ENCODE results near the gene ASIC3.
"Not testable (repeated sequence)": the region's sequence is repeated elsewhere in the genome, so short reads cannot be mapped to it uniquely, and the experiment has no call there.

Gene ASIC3

DNA sequence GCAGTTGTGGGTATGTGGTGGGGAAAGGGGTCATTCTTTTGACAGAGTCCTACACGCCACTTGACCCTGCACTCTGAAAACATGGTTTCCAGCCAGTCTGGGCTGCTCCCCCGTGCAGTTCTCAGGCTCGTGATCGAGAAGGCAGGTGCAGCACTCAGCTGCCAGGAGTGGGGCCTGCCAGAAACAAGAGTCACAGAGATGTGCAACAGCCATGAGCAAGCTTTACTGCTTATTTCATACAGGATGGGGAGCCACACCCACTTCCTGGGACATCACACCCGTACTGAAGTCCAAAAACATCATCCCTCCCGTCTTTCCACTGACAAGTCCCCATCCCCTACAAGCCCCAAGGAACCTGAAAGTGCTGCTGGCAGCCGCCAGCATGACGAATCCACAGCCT, 33.4 kb upstream of the ASIC3 start:
- DNase-seq, result no peak

DNA sequence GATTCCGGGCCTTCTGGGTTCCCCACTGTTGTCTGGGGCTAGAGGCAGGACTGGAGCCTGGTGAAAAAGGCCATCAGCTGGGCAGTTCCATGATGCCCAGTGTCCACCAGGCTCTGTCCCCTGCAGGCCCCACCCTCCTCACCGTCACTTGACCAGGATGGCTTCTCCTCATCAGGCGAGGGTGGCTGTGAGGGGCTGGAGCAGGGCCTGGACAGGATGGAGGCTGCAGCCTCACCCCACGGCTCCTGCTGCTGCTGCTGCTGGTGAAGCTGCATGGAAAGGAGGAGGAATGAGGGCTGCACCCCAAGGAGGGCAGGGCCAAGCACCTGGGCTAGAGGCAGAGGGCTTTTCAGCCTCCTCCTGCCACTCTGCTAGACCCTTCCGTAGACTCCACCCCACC, 32.4 kb upstream of the ASIC3 start:
- DNase-seq, result no peak

DNA sequence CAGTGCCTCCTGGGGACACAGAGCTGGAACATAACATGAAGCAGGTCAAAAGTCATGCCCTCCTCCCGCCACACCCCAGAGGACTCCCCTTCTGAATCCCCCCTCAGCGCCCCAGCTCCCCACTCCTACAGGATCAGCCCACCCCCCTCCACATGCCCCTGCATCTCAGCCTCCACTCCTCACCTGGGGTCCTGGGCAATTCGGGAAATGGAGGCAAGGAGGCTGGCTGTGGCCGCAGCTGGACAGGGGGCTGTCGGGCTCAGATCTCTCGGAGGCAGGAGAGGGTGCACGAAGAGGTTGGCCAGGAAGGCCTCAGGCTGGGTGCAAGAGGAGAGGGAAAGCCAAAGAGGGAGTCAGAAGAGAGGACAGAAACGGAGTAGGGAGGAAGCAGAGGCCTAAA, 31.8 kb upstream of the ASIC3 start:
- no peak for DNase-seq

DNA sequence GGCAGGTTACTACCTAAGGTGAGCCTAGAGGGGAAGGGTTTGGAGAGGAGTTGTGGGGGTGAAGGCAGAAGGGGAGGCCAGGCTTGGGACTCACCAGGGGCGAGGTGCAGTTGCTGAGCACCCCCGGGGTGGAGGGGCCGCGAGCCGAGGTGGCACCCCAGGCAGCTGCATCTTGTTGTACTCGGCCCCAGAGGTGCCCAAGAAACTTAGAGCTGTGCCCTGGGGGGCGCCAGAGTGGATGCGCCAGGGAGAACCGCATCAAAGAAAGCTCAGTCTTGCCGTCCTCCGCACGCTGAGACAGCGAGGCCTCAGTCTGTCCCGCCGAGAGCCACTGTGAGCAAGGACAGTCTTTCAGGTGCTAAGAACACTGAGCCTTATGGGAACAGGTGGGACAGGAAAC, 31.4 kb upstream of the ASIC3 start:
- DNase-seq, result no peak

DNA sequence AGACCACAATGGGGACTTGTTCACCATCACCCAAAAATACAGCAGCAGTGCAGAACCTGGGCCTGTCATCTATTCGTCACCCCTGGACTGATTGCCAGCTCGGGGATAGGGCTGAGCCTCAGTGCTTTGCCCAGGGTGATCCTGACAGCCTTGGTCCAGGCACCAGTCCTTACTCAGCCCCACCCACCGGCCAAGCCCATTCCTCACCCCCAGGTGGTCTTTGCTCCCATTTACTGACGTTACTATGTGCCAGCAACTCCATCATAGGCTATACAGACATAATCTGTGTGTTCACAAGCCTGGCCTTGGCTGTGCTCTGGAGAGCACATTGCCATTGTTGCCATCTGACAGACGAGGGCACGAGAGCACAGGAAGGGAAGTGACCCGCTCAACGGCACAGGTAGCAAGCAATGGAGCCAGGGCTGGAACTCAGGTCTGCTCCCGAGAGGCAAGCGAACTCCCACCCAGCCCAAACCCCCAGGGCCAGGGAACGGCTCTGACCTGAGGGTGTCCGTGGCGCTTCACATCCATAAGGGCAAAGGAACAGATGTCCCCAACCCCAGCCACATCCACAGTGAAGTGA, 30.9 kb upstream of the ASIC3 start:
- DNase-seq, result no peak

DNA sequence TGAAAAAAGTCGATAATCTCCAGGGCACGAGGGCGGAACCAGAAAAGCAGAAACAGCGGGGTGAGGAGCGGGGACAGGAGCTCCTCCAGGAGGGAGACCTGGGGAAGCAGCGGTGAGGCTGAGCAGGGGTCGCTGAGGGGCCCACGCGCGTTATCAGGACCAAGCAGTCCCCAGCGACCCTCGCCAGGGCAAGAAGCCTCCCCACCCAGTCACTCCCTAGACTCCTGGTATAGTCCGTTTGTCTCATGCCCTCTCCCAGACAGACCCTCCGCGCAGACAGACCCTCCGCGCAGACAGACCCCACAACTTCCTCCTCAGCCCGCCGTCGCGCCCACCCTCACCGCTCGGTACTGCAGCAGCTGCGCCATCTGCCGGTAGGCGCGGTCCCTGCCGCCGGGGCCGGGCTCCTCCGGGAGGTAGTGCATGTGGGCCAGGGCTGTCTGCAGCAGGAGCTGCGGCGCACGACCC, 30.3 kb upstream of the ASIC3 start:
- peak; percentile 59 for DNase-seq

DNA sequence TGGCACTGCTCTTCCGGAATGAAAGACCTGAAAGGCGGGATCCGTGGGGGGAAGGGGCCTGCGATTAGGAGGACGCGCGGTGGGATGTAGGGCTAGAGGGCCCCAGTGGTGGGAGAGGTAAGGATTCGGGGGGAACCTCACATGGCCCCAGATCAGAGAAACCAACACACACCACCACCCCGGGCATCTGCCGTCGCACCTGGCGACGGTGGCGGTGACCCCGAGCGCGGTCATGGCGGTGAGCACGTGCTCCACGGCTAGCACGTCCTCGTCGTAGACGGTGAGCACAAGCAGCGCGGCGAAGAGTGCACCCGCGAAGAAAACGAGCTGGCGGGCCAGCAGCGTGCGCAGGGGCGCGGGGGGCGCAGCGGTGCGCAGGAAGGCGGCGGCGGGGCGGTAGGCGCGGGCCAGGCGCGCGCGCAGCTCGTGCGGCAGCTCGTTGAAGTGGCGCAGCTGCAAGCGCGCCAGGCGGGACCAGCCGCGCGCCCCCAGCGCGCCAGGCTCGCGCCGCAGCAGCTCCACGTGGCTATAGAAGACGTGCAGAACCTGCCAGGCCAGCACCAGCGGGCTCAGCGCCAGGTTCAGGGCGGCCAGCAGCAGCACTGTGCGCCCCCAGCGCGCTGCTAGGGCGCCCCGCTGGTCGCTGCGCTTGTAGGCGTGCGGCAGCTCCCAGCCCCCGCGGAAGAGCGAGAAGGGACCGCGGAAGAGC, 29.8 kb upstream of the ASIC3 start:
- DNase-seq, result no peak

DNA sequence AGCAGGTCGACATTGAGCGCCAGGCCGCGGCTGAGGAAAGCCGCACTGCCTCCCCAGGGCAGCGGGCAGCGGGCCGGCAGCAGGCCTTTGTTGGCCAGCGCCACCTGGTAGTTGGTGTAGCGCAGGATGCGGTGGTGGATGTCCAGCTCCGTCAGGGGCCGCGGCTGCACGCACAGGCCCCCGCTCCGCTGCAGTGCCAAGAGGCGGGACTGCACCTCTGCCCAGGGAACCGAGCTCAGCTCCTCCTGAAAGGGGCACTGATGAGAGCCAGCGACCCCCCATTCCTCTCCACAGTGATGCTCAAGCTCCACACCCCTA, 29.2 kb upstream of the ASIC3 start:
- DNase-seq, result no peak

DNA sequence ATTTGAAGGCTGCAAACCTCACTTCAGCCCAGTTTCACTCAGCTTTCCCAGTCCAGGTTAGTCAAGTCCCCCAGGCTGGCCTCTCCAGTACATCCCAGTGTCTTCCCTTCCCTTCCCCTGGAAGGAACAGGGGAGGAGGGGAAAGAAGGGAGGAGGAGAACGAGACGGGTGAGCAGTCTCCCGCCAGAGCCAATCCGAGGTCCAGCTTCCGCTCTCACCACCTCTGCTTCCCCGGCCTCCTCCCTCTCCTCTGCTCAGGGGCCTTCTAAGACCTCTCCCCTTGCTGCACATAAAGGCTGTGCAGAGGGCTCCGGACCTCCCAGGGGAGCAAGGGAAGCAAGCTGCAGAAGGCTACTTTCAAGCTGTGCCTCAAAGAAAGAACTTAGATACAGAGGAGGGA, 28.1 kb upstream of the ASIC3 start:
- no peak for DNase-seq

DNA sequence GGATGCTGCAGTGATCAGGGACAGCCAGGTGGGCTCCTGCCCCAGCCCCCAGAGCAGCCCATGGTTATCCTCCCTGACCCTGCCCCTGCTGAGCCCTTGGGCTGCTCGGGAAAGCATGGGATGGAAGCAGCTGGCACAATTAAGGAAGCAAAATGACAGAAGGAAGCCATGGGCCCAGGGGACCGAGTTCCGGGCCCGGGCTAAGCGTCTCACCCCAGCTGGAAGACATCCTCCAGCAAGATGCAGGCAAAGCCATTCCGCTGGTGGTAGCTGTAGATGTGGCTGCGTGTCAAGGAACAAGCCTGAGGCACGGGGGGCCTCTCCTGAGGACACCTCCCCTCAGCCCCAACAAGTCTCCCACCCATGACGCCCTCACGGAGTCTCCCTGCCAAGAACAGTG, 25.1 kb upstream of the ASIC3 start:
- DNase-seq, result no peak

DNA sequence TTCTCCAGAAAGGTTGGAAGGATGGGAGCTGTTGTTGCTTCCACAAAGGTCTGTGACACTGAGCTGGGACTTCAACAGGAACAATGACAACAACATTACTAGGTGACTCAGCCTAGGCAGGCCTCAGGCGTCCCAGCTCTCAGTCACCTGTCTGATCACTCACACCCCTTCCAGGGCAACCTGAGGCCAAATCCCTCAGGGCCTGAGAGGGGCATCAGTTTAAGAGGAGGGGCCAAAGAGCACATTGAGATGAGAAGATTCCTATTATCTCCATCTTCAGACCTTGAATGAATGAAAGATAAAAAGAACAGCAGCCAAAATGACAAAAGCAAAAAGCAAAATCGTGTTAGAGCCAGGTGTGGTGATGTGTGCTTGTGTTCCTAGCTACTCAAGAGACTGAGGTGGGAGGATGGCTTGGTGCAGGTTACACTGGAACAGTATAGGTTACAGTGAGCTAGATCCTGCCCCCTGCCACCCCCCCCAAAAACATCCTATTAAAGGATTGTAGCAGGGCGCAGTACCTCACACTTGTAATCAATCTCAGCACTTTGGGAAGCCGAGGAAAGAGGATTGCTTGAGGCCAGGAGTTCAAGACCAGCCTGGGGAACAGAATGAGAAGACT, 23.8 kb upstream of the ASIC3 start, which contains the start of gene ATG9B:
TSS of gene ATG9B (minus strand) at position 60 of the 622 bp plus-strand sequence. CDS start 71 bp downstream, outside the sequence.
- DNase-seq, result no peak

DNA sequence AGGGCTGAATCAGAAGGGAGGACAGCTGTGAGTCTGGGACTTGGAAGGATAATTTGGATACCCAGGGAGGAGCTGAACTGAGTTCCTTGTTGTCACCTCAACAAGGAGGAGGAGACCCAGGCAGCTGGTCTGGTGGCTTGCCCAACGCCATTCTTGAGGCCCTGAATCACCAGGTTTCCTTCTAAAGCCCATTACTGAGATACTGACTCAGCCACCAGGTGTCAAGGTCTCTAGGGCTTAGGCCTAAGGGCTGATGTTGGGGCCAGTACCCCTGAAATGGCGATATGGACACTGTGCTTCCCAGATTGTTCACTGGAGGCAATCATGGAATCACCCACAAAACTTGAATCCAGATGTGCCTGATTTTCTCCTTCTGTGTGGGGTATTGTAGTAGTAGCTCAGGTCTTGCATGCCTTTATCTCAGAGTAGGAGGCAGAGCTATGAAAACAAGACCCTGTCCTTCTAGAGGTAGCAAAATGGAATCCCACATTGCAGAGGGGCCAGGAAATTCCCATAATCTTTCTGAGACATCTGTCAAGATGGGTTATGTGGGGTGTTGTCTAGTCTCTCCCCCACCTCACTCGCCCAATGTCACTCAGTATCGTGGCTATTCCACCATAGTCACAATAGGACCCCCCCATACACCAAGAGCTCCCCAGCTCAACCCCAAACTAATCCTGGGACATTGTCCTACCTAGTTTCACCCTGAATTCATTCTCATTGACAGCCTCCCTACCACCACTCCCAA, 22.2 kb upstream of the ASIC3 start:
- no peak for DNase-seq

DNA sequence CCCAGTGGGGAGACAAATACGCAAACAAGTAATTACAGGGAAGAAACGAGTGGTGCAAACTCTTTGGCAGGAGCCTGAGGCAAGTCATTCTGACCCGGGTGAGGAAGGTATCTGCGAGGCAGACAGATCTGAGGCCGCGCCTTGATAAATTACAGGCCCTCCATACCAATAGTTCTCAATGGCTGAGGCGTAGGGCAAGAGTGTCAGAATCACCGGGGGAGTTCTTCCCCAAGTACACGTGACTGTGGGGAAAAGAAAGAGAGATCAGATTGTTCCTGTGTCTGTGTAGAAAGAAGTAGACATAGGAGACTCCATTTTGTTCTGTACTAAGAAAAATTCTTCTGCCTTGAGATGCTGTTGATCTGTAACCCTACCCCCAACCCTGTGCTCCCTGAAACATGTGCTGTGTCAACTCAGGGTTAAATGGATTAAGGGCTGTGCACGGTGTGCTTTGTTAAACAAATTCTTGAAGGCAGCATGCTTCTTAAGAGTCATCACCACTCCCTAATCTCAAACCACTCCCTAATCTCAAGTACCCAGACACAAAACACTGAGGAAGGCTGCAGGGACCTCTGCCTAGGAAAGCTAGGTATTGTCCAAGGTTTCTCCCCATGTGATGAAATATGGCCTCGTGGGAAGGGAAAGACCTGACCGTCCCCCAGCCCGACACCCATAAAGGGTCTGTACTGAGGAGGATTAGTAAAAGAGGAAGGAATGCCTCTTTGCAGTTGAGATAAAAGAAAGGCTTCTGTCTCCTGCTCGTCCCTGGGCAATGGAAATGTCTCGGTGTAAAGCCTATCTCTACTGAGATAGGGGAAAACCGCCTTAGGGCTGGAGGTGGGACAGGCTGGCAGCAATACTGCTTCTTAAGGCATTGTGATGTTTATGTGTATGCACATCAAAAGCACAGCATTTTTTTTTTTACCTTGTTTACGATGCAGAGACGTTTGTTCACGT, 21.3 kb upstream of the ASIC3 start:
- DNase-seq, result not testable (repeated sequence)

DNA sequence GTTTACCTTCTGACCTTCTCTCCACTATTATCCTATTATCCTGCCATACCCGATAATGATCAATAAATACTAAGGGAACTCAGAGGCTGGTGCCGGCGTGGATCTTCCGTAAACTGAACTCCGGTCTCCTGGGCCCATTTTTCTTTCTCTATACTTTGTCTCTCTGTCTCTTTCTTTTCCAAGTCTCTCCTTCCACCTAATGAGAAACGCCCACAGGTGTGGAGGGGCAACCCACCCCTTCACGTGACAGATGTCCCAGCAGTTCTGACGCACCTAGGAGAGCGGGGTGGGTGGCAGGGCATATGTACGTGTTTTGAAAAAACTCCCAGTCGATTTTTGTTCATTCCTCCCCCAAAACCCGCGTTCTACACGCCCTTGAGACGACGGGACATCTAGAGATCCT, 20.6 kb upstream of the ASIC3 start:
- not testable (repeated sequence) for DNase-seq

DNA sequence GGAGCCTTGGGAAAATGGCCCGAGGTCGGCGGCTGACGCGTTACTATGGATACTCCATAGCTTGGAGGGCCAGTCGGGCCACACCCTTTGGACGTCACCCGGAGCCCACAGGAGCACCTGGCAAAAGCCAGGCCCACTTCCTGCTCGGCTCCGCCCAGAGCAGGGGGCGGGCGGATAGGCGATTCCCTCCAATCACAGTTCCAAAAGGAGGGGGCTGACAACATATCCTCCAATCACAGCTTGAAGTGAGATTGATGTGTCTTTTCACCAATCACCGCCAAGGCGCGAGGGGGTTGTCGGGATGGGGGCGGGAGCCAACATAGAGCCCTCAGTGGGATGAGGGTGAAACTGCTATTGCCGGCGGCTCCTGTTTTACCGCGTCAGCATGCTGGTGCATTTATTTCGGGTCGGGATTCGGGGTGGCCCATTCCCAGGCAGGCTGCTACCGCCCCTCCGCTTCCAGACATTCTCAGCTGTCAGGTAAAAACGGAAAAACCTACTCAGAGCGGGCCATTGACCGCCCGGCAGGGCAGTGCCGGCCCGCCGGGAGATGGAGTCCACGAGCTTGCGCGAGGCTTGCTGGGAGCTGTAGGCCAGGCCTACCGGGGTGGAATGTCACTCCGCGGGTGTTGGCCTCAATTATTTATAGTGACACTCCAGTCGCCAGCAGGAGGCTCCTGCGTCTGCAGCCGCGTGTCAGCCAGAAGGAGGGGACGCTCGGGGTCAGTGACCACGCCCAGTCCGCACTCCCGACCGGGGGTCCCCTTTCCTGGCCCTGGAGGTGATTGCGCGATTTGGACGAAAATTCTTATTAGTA, 20.0 kb upstream of the ASIC3 start, which contains the start of gene ABCB8:
TSS of gene ABCB8 (plus strand) at position 320 of the 817 bp plus-strand sequence. CDS start at position 386, 66 bp downstream.
- DNase-seq, result peak; percentile 99

DNA sequence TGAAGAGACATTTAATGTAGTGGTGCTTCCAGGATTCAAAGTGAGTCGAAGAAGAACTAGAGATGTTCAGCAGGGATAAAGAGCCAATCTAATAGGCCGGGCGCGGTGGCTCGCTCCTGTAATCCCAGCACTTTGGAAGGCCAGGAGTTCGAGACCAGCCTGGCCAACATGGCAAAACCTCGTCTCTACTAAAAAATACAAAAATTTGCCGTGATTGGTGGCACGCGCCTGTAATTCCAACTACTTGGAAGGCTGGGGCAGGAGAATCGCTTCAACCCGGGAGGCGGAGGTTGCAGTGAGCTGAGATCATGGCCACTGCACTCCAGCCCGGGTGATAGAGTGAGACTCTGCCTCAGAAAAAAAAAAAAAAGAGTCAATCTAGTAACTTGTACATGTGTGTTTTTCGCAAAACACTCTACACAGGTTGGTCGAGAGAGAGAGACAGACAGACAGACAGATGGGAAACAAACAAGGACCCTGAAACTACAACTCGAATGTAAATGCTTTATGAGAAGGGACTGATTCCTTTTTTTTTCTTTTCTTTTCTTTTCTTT, 19.3 kb upstream of the ASIC3 start:
- no peak for DNase-seq

DNA sequence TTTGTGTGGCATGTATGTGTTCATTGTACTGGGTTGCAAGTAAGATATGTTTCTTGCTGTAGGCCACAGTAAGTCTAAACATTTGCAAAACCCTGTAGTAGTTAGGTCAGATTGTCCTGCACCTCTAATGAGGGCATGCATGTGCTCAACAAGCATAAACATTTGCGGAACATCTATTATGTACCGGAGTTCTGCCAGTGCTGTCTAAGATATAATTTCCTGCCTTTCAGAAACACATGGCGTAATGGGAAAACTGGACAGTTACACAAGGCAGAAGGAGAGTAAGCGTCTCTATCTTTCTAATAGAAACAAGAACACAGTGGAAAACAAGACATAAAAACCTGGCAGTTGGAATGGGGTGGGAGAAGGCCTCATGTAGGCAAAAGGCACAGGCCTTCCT, 17.3 kb upstream of the ASIC3 start:
- DNase-seq, result no peak

DNA sequence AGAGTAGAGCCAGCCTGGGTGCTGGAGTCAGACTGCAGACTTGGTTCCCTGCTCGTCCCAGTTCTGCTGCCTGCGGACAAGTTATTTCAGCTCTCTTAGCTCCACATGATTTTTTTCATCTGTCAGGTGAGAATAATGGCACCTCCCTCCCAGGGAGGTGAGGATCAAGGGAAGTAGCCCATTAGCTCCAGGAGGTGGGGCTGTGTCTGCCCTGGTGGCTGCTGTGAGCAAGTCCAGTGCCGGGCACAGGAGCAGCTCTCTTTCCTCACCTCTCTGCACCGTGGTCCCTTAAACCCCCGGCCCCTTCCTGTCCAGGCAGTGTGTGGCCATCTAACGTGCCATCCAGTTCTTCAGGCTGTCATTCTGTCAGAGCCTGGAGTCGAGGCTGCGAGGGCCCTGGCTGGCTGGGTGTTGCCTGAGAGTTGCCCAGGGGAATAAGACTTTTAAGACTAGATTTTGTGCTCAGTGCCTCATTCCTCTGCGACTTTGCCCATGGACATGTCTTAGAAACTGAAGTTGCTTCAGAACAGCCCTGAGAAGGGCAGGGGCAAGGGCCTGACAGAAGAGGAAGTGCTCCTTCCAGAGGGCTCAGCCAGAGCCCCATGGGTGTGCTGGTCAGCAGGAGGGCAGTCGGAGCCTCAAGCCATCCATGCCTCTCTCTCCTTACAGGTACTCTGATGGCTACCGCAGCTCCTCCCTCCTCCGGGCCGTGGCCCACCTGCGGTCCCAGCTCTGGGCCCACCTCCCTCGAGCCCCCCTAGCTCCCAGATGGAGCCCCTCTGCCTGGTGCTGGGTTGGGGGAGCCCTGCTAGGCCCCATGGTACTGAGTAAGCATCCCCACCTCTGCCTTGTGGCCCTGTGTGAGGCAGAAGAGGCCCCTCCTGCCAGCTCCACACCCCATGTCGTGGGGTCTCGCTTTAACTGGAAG, 15.1 kb upstream of the ASIC3 start:
- DNase-seq, result no peak

DNA sequence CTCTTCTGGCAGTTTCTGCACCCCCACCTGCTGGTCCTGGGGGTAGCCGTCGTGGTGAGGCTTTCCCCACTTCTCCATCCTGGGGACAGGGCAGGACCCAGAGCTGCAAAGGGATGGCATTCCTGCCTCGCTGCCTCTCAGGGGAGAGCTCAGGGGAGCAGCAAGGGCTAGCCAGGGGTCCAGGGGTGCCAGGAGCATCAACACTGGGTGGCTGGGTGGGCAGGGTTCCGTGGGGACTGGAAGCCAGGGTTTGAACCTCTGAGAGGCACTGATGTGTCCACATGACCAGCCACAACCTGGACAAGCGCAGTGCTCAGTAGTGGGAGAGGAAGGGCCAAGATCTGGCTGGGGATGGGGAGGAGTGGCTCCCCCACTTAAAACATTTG, 14.5 kb upstream of the ASIC3 start:
- no peak for DNase-seq
